ENCODE data around the gene NKX2-2. TPM values are rescaled to one million over a fixed set of nuclear protein-coding genes. Genes with fewer than 3 reads are reported as not detected.

The NKX2-2 gene
- polyA plus RNA-seq (2011; rRNA removed) = not detected in 2 replicates
- polyA minus RNA-seq (2011; rRNA and poly(A)+ RNA removed) = not detected in 2 replicates

GRCh38 chr20:21513881-21514540 is at the start of gene NKX2-2:
TSS of gene NKX2-2 (minus strand) at chr20:21514064. CDS start at chr20:21513669, 395 bp downstream.
- no peak within 1 kb of the TSS for H3K4me3 ChIP-seq (ENCODE audit: low read depth, low read length)
- no peaks in the 10 kb centered on the region for H3K36me3 ChIP-seq (ENCODE audit: control insufficient read depth, insufficient read depth, low read length)
- POLR2A ChIA-PET = no interaction called here
- CTCF ChIA-PET = interaction anchor here (1.1 to 2.9 kb wide), 3 partner anchors 9 to 676 kb away, joined by 3 to 17 read pairs (median 3); no protein-coding TSS in a partner anchor
- TF ChIP-seq CTCF (IDR thresholded peaks at IDR 0.05; ENCODE audit: insufficient read depth, low read depth, low read length) = no peak
- DNase-seq (ENCODE audit: low read depth) = no peak
- H3K27me3 ChIP-seq (ENCODE audit: control insufficient read depth, insufficient read depth, low read length) = peaks cover 70% of the 10 kb centered on the region

DNA sequence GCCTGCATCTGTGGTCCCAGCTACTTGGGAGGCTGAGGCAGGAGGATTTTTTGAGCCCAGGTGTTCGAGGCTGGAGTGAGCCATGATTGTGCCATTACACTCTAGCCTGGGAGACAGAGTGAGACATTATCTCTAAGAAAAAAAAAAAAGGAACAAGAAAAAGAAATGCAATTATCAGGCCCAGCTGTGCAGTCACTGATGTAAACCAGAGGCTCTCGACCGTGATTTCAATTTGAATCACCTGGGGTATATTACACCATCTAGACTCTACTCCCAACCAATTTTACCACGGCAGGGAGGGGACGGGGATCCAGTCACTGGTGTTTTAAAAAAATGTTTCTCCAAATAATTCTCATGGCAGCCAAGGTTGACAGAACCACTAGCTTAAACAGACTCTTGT is 48.8 kb upstream of the NKX2-2 start:
- ChIA-PET POLR2A (no interaction called here), CTCF (interaction anchor here (0.7 to 3.2 kb wide), 3 partner anchors 10 to 725 kb away, joined by 3 to 11 read pairs (median 3); no protein-coding TSS in a partner anchor)
- Histone ChIP-seq H3K36me3 (ENCODE audit: control insufficient read depth, insufficient read depth, low read length) (no peaks in the 10 kb centered on the region), H3K4me3 (ENCODE audit: low read depth, low read length) (no peak overlapping the region), H3K27me3 (ENCODE audit: control insufficient read depth, insufficient read depth, low read length) (no peaks in the 10 kb centered on the region)
- no peak for DNase-seq (ENCODE audit: low read depth)
- TF ChIP-seq CTCF (IDR thresholded peaks at IDR 0.05; ENCODE audit: insufficient read depth, low read depth, low read length) = no peak

DNA sequence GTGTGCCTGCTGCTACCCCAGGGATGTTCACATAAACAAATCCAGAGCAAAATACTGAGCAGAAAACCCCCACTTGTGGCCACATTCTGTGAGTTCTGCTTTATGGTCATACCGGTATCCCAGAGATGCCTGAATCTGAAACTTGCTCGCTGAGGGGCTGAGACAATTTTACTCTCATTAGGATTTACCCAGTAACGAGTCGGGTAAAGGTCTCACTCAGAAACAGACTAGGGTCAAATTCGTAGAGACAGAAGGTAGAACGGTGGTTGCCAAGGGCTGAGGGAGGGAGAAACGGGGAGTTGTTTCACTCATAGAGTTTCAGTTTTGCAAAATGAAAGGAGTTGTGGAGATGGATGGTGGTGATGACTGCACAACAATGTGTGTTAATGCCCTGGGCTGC is 45.4 kb upstream of the NKX2-2 start:
- no peaks in the 10 kb centered on the region for H3K36me3 ChIP-seq (ENCODE audit: control insufficient read depth, insufficient read depth, low read length)
- H3K27me3 ChIP-seq (ENCODE audit: control insufficient read depth, insufficient read depth, low read length) = no peaks in the 10 kb centered on the region
- CTCF ChIA-PET = no interaction called here
- H3K4me3 ChIP-seq (ENCODE audit: low read depth, low read length) = no peak overlapping the region
- no peak for DNase-seq (ENCODE audit: low read depth)
- POLR2A ChIA-PET = no interaction called here
- TF ChIP-seq CTCF (IDR thresholded peaks at IDR 0.05; ENCODE audit: insufficient read depth, low read depth, low read length) = no peak

GRCh38 chr20:21557241-21558020 is 43.6 kb upstream of the NKX2-2 start:
- ChIA-PET POLR2A (no interaction called here), CTCF (no interaction called here)
- Histone ChIP-seq H3K27me3 (ENCODE audit: control insufficient read depth, insufficient read depth, low read length) (no peaks in the 10 kb centered on the region), H3K4me3 (ENCODE audit: low read depth, low read length) (no peak overlapping the region), H3K36me3 (ENCODE audit: control insufficient read depth, insufficient read depth, low read length) (no peaks in the 10 kb centered on the region)
- DNase-seq (ENCODE audit: low read depth) = no peak
- TF ChIP-seq CTCF (IDR thresholded peaks at IDR 0.05; ENCODE audit: insufficient read depth, low read depth, low read length) = no peak

GRCh38 chr20:21556398-21556797 is 42.5 kb upstream of the NKX2-2 start:
- no peak overlapping the region for H3K4me3 ChIP-seq (ENCODE audit: low read depth, low read length)
- DNase-seq (ENCODE audit: low read depth) = no peak
- H3K27me3 ChIP-seq (ENCODE audit: control insufficient read depth, insufficient read depth, low read length) = no peaks in the 10 kb centered on the region
- H3K36me3 ChIP-seq (ENCODE audit: control insufficient read depth, insufficient read depth, low read length) = no peaks in the 10 kb centered on the region
- ChIA-PET CTCF (no interaction called here), POLR2A (no interaction called here)
- TF ChIP-seq CTCF (IDR thresholded peaks at IDR 0.05; ENCODE audit: insufficient read depth, low read depth, low read length) = no peak

All from BJ (cell line).